Activated T-cell treated with anti-CD3 and anti-CD28 coated beads for 4 hours (primary cell): Measurements from ENCODE around the gene PLPP7.
"Not testable (repeated sequence)": the region's sequence is repeated elsewhere in the genome, so short reads cannot be mapped to it uniquely, and the experiment has no call there.

Experiments used
- DNase-seq: peaks from one replicate; pipeline ENCODE4 v3.0.0-alpha.2; 2020

PLPP7 gene

GRCh38 chr9:131270171-131271015, 19.1 kb upstream of the PLPP7 start:
- no peak for DNase-seq

DNA sequence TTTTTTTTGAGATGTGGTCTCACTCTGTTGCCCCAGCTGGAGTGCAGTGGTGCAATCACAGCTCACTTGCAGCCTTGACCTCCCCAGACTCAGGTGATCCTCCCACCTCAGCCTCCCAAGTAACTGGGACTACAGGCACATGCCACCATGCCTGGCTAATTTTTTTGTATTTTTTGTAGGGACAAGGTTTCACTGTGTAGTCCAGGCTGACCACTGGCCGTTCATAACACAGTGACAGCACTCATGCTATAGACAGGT, 18.6 kb upstream of the PLPP7 start:
- not testable (repeated sequence) for DNase-seq

GRCh38 chr9:131271506-131271931, 18.0 kb upstream of the PLPP7 start:
- DNase-seq = no peak

DNA sequence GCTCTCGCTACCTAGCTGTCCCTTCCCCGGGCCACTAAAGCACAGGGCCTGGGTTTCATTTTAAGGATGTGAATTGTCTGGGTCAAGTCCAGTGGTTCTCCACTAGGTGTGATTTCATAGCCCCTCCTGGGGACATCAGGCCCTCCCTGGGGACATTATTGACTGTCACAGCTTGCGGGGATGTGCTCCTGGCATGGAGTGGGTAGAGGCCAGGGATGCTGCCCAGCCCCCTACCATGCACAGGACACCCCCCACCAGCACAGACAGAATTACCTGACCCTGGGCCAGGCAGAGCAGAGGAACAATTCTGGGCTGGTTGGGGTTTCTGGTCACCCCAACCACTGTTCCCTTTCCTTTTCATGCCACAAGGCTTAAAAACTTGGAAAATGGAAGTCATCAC, 17.3 kb upstream of the PLPP7 start:
- DNase-seq = no peak

GRCh38 chr9:131273146-131273855, 16.2 kb upstream of the PLPP7 start:
- DNase-seq = no peak

GRCh38 chr9:131273856-131274673, 15.5 kb upstream of the PLPP7 start:
- DNase-seq = no peak

- no peak for DNase-seq
These were observed 14.7 kb upstream of the PLPP7 start for GRCh38 chr9:131274674-131275331.

DNA sequence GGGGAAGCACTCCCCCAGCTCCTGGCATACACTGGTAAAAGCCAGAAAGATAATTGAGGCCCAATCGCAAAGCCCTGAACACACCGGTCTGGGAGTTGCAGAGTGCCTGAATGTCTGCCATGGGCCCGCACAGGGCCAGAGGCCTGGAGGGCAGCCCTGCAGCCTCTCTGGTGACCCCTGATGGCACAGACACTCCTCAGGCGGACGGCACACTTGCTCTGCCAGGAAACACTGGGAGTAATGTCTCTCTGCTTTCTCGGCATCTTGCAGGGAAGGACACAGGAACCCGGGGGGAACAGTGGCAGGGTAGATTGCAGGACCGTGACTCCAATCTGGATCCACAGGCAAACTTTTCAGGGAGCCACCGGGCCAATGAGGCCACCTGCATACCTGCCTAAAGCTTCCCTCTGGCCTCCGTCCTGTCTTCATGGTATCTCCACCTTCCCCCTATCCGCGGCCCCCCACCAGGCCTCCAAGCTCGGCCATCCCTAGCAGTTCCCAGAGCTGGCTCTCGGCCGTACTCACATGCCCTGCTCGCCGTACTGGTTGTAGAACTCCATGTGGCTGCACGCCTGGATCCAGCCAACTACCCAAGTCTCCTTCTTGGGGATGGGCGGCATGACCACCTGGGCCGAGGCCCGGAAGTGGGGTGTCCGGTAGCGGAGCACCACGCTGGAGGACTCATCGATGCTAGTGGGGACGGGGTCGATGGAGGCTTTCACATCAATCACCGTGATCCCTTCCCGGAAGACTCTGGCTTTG, 14.0 kb upstream of the PLPP7 start:
- DNase-seq = no peak

DNA sequence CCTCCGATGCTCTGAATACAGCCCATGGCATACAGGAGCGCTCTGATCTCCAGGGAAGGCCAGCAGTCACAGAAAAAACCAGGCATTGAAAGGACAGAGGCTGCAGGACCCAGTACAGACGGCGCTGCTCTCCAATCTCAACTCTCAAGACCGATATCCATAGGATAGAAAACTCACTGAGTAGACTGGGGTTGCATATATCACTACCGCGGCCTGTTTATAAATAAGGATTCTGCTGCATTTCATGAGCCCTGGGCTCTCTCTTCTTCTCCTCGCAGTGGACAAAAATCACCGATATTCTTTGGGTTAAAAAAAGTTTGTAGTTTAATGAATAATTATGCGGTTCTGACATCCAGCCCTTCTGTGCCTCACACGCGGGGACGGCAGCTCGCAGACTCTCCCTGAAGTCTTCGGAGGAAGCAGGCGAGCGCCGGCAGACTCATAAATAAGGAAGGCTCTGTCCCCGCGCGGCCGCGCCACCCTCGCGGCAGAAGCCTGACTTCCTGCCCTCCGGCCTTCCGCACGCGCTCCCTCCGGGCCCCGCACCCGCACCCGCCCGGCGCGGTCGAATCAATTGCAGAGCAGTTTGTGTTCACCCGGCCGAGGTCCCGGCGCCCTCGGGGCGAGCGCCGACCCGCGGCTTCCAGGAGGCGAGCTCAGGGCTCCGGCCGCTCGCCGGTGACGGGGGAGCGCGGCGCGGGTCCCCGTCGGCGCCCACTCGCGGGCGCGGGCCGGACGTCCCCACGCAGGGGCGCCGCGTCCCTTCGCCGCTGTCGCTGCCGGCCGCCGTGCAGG, 13.2 kb upstream of the PLPP7 start, which contains the start of gene FAM78A:
FAM78A (minus strand) TSS at position 417 of the 795 bp plus-strand sequence; CDS start at position 86, 331 bp downstream.
- no peak for DNase-seq

GRCh38 chr9:131276891-131277286, 12.6 kb upstream of the PLPP7 start:
- no peak for DNase-seq

GRCh38 chr9:131277287-131277909, 12.1 kb upstream of the PLPP7 start:
- no peak for DNase-seq

GRCh38 chr9:131277910-131278701, 11.4 kb upstream of the PLPP7 start:
- DNase-seq = peak; percentile 53

- no peak for DNase-seq
These were observed 10.8 kb upstream of the PLPP7 start for GRCh38 chr9:131278702-131279111.

DNA sequence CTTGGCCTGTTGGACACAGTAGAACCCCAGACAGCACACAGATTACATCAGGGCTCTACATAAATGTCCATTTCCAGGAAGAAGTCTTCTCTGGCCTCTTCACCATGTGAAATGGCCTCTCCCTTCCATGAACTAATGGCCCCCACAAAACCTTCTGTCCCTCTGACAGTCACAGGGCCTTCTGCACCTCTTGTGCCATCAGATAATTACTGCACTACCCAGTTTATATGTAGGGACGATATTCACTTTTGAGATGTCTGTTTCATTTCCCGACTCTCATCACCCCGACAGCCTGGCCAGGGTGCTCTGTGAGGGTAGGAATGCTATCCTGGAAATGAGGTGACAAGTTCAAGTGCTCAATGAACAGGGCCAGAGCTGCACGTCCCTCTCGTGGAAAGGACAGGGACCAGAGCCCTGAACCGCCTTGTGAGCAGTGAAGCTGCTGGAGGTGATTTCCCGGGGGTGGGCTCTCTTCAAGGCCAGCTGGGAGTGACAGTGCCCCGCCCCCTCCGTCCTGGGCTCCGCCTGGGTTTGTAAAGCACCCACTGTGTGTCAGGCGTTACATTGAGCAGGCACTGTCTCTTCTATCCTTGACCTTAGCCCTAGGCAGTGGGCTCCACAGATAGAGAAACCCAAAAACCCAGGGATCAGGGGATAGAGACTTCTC, 10.2 kb upstream of the PLPP7 start:
- no peak for DNase-seq

DNA sequence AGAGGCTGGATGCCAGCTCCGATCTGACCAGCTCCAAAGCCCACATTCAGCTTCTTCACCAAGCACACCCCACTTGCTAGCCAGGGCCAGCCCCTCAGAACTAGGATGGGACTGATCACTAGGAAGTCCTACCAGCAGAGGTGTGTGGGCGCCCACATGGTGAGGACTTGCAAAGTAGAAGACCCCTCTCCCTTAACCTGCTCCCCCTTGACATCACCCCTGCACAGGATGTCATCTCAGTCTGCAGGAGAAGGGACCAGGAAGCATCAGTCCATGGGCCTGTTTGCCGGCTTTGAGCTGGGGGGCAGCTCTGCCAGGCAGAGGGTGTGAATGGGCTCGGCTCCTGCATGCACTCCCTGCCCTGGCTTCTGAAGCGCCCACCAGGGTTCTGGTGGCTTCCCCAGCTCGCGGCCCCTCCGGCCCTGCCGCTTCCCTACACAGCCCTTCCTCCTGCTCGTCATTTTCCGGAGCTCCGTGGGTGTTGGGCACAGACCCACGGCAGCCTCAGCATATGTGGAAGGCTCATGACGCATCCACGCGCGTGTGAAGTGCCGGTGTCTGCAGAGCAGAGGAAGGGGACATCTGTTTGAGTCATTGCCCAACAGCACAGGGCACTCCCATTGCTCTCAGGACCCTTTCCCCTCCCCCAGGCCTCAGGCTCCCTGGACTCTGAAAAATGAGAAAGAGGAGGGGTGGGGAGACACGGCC, 9.5 kb upstream of the PLPP7 start:
- DNase-seq = no peak

GRCh38 chr9:131280660-131281059, 8.9 kb upstream of the PLPP7 start:
- no peak for DNase-seq

DNA sequence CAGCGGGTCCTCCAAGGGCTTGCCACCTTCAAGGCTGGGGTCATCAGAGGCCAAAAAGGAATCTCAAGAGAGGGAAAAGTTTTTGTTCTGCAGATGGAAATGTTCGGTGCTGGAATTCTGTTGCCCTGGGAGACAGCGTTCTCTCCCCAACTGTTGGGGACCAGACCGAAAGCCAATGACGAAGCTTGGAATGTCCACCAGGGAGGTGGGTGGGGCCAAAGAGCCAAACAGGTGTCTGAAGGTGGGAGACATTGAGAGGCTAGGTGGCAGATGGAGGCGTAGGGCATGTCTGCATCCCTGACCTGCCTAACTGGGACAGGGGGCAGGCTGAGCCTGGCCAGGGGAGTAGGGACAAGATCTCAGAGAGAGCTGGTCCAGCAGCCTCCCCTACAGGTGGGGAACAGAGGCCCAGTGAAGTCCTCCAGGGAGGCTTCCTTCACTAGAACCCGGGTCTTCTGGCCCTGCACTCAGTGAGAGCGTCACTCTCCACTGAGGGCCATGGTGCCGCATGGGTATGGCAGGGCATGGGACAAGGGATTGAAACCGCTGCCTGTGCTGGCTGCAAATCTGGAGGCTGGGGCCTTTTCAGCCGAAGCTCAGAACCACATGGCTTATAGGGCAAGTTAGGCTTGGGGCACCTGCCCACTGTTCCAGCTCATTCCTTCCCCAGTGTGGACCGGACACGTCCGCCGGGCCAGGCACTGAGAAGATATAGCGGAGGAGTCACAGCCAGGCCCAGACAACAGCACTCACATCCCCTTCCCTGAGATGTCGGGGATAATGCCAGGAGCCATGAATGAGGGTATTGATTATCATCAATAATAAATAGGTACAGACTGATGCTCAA, 8.2 kb upstream of the PLPP7 start:
- no peak for DNase-seq

DNA sequence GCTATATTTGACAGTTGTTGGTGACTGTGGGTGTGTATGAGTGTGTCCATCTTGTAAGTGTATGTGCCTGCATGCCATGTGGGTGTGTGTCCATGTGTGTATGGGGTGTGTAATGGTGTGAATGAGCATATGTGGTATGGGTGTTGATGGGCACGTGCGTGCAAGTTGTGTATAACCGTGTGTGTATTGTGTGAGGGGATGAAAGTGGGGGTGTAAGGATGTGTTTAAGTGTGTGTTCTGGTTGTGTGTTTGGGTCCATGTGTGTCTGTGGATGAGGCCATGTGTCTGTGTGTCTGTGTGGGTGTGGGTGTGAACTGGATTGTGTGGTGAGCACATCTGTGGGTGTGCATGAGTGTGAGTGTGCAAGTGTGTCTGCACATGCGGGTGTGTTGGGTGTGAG, 7.3 kb upstream of the PLPP7 start:
- DNase-seq = no peak
